Astrocyte (in vitro differentiated cells and primary cell): ENCODE results near the gene LCT.
"Not testable (repeated sequence)": the region's sequence is repeated elsewhere in the genome, so short reads cannot be mapped to it uniquely, and the experiment has no call there.

Experiments used
- EZH2 ChIP-seq: IDR thresholded peaks from 2 replicates; pipeline ENCODE4 v1.6.1; 2012; ENCODE audit warnings: mild to moderate bottlenecking, low read length, inconsistent platforms; ENCODE audit not compliant: insufficient read depth
- TF ChIP-seq, protein P1 (sequence below): IDR thresholded peaks from 2 replicates; pipeline ENCODE4 v1.5.1; 2011; ENCODE audit warnings: low read depth, mild to moderate bottlenecking, inconsistent platforms, low read length, moderate library complexity; ENCODE audit not compliant: insufficient read depth

DNA sequence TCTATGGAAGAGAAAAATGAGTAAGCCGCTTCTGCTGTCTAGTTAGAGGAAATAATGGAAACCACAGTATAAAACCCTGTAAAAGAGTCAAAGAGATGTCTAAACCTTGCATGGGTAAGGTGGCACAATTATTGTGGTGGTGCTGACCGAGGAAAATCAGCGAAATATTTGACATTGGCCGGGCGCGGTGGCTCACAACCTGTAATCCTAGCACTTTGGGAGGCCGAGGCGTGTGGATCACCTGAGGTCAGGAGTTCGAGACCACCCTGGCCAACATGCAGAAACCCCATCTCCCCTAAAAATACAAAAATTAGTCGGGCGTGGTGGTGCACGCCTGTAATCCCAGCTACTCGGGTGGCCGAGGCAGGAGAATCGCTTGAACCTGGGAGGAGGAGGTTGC lies 39.8 kb upstream of the LCT start:
- TF ChIP-seq, protein P1, sequence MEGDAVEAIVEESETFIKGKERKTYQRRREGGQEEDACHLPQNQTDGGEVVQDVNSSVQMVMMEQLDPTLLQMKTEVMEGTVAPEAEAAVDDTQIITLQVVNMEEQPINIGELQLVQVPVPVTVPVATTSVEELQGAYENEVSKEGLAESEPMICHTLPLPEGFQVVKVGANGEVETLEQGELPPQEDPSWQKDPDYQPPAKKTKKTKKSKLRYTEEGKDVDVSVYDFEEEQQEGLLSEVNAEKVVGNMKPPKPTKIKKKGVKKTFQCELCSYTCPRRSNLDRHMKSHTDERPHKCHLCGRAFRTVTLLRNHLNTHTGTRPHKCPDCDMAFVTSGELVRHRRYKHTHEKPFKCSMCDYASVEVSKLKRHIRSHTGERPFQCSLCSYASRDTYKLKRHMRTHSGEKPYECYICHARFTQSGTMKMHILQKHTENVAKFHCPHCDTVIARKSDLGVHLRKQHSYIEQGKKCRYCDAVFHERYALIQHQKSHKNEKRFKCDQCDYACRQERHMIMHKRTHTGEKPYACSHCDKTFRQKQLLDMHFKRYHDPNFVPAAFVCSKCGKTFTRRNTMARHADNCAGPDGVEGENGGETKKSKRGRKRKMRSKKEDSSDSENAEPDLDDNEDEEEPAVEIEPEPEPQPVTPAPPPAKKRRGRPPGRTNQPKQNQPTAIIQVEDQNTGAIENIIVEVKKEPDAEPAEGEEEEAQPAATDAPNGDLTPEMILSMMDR = not testable (repeated sequence)
- TF ChIP-seq EZH2 = not testable (repeated sequence)
